H9 (cell line): ENCODE measurements around the gene FOLR2. TPM values are rescaled to one million over a fixed set of nuclear protein-coding genes. Genes with fewer than 3 reads are reported as not detected.

Source experiments
- DNase-seq: peaks from one replicate; pipeline ENCODE4 v3.0.0-alpha.2; 2017
- H2AFZ ChIP-seq: one replicate; pipeline ENCODE4 v1.6.1; 2013; ENCODE audit warnings: mild to moderate bottlenecking, low read length, control low read depth, moderate library complexity
- H2AK5ac ChIP-seq: 2 replicates; pipeline ENCODE4 v1.6.1; 2013; ENCODE audit warnings: low read length, control low read depth, mixed read lengths; ENCODE audit not compliant: insufficient read length
- H2BK120ac ChIP-seq: one replicate; pipeline ENCODE4 v1.6.1; 2013; ENCODE audit warnings: low read depth, mild to moderate bottlenecking, low read length, control low read depth, inconsistent platforms; ENCODE audit not compliant: poor library complexity, severe bottlenecking
- H2BK12ac ChIP-seq: 2 replicates; pipeline ENCODE4 v1.6.1; 2013; ENCODE audit warnings: low read length, control low read depth, mixed read lengths, low read depth; ENCODE audit not compliant: insufficient read length
- H2BK15ac ChIP-seq: 2 replicates; pipeline ENCODE4 v1.6.1; 2013; ENCODE audit warnings: low read depth, low read length, control low read depth
- H2BK20ac ChIP-seq: one replicate; pipeline ENCODE4 v1.6.1; 2013; ENCODE audit warnings: low read depth, mild to moderate bottlenecking, low read length, control low read depth, inconsistent platforms; ENCODE audit not compliant: poor library complexity, severe bottlenecking
- H2BK5ac ChIP-seq: 2 replicates; pipeline ENCODE4 v1.6.1; 2013; ENCODE audit warnings: low read length, control low read depth, mixed read lengths; ENCODE audit not compliant: insufficient read length
- H3K14ac ChIP-seq: 2 replicates; pipeline ENCODE4 v1.6.1; 2013; ENCODE audit warnings: low read length, control low read depth; ENCODE audit not compliant: insufficient read depth
- H3K18ac ChIP-seq: 2 replicates; pipeline ENCODE4 v1.6.1; 2013; ENCODE audit warnings: low read depth, mild to moderate bottlenecking, mixed read lengths, low read length, control low read depth; ENCODE audit not compliant: insufficient read length
- H3K23ac ChIP-seq: 2 replicates; pipeline ENCODE4 v1.6.1; 2013; ENCODE audit warnings: low read length, control low read depth, mixed read lengths, low read depth; ENCODE audit not compliant: insufficient read length
- H3K23me2 ChIP-seq: 2 replicates; pipeline ENCODE4 v1.6.1; 2013; ENCODE audit warnings: low read depth, mild to moderate bottlenecking, mixed read lengths, low read length, control low read depth; ENCODE audit not compliant: insufficient read length, poor library complexity, severe bottlenecking
- H3K27ac ChIP-seq: 2 replicates; pipeline ENCODE4 v1.5.1; 2013; ENCODE audit warnings: low read length, control low read depth, mixed read lengths, low read depth; ENCODE audit not compliant: insufficient read length
- H3K27me3 ChIP-seq: 2 replicates; pipeline ENCODE4 v1.6.1; 2013; ENCODE audit warnings: low read length, control low read depth, inconsistent platforms; ENCODE audit not compliant: insufficient read depth
- H3K4ac ChIP-seq: 2 replicates; pipeline ENCODE4 v1.6.1; 2013; ENCODE audit warnings: low read depth, mild to moderate bottlenecking, control low read depth, inconsistent platforms, low read length, moderate library complexity
- H3K4me1 ChIP-seq: 2 replicates; pipeline ENCODE4 v1.6.1; 2013; ENCODE audit warnings: low read length, control low read depth, inconsistent platforms; ENCODE audit not compliant: insufficient read depth
- H3K4me2 ChIP-seq: 2 replicates; pipeline ENCODE4 v1.6.1; 2013; ENCODE audit warnings: low read length, control low read depth, mixed read lengths; ENCODE audit not compliant: insufficient read length, insufficient read depth
- H3K56ac ChIP-seq: 2 replicates; pipeline ENCODE4 v1.6.1; 2013; ENCODE audit warnings: low read depth, mild to moderate bottlenecking, mixed read lengths, low read length, control low read depth; ENCODE audit not compliant: insufficient read length
- H3K79me1 ChIP-seq: 2 replicates; pipeline ENCODE4 v1.6.1; 2013; ENCODE audit warnings: low read depth, mild to moderate bottlenecking, moderate library complexity, low read length, control low read depth, inconsistent platforms; ENCODE audit not compliant: insufficient read depth, poor library complexity, severe bottlenecking
- H3K79me2 ChIP-seq: 2 replicates; pipeline ENCODE4 v1.6.1; 2013; ENCODE audit warnings: low read length, control low read depth, inconsistent platforms; ENCODE audit not compliant: insufficient read depth
- H3K9ac ChIP-seq: 2 replicates; pipeline ENCODE4 v1.6.1; 2013; ENCODE audit warnings: low read length, control low read depth, mixed read lengths; ENCODE audit not compliant: insufficient read length; ENCODE audit errors: extremely low read depth
- H3K9me3 ChIP-seq: one replicate; pipeline ENCODE4 v1.6.1; 2013; ENCODE audit warnings: low read depth, low read length, inconsistent platforms; ENCODE audit not compliant: control insufficient read depth
- H3T11ph ChIP-seq: one replicate; pipeline ENCODE4 v1.6.1; 2013; ENCODE audit warnings: mild to moderate bottlenecking, low read length, control low read depth, inconsistent platforms
- H4K20me1 ChIP-seq: one replicate; pipeline ENCODE4 v1.6.1; 2013; ENCODE audit not compliant: control insufficient read depth, insufficient read length, insufficient read depth
- H4K5ac ChIP-seq: 2 replicates; pipeline ENCODE4 v1.6.1; 2013; ENCODE audit warnings: low read depth, mild to moderate bottlenecking, mixed read lengths, low read length, control low read depth; ENCODE audit not compliant: insufficient read length
- H4K8ac ChIP-seq: replicated peaks from 2 replicates; pipeline ENCODE4 v1.6.1; 2013; ENCODE audit warnings: low read length, control low read depth, mixed read lengths, low read depth; ENCODE audit not compliant: insufficient read length
- H4K91ac ChIP-seq: 2 replicates; pipeline ENCODE4 v1.6.1; 2013; ENCODE audit warnings: low read depth, mild to moderate bottlenecking, moderate library complexity, mixed read lengths, low read length, control low read depth; ENCODE audit not compliant: insufficient read length
- H3K27ac Mint-ChIP-seq, 3 experiments: 2 replicates in 2 of 3; 3 replicates in 1 of 3; pipeline ENCODE4 v1.8.0; 2020 to 2021; ENCODE audit warnings: mixed read lengths in 3 of 3, mild to moderate bottlenecking in 1 of 3, moderate library complexity in 1 of 3
- H3K27me3 Mint-ChIP-seq: 2 replicates; pipeline ENCODE4 v1.8.0; 2021; ENCODE audit warnings: low read depth, mild to moderate bottlenecking, moderate library complexity, mixed read lengths
- H3K36me3 Mint-ChIP-seq, 3 experiments: 2 replicates in 2 of 3; 3 replicates in 1 of 3; pipeline ENCODE4 v1.8.0; 2020 to 2021; ENCODE audit warnings: low read depth in 3 of 3, mixed read lengths in 3 of 3; ENCODE audit not compliant: insufficient read depth in 1 of 3
- H3K4me1 Mint-ChIP-seq, 2 experiments: 2 replicates each; pipeline ENCODE4 v1.8.0; 2020; ENCODE audit warnings: mixed read lengths in 2 of 2
- H3K4me3 Mint-ChIP-seq, 2 experiments: 2 replicates in 1 of 2; 3 replicates in 1 of 2; pipeline ENCODE4 v1.8.0; 2020 to 2021; ENCODE audit warnings: mild to moderate bottlenecking in 2 of 2, mixed read lengths in 2 of 2, moderate library complexity in 1 of 2
- H3K9me3 Mint-ChIP-seq, 2 experiments: 2 replicates in 1 of 2; 3 replicates in 1 of 2; pipeline ENCODE4 v1.8.0; 2020; ENCODE audit warnings: mild to moderate bottlenecking in 2 of 2, mixed read lengths in 2 of 2, moderate library complexity in 1 of 2
- WGBS: extraction: QIAGEN DNeasy Blood & Tissue Kit; methylation state at CpG from one replicate; pipeline ENCODE4 v1.1.7; 2013; ENCODE audit warnings: missing lambda C conversion rate, low lambda C conversion rate, mixed read lengths; ENCODE audit not compliant: insufficient read length; ENCODE audit errors: extremely low coverage; 5-methylcytosine and 5-hydroxymethylcytosine counted together
- total RNA-seq: library from RNA; stranded (reverse); gene quantifications from 2 replicates; pipeline ENCODE4 v1.2.1, GENCODE V29; 2021
- TF ChIP-seq, protein P1 (sequence below): fragments of 200-600 bp; sonication (generic); conservative IDR thresholded peaks from 3 replicates; pipeline ENCODE4 v1.8.0; 2021; ENCODE audit warnings: antibody characterized with exemption, mild to moderate bottlenecking

Gene FOLR2
- total RNA-seq, 1 experiment from 2014 or later = not detected

DNA sequence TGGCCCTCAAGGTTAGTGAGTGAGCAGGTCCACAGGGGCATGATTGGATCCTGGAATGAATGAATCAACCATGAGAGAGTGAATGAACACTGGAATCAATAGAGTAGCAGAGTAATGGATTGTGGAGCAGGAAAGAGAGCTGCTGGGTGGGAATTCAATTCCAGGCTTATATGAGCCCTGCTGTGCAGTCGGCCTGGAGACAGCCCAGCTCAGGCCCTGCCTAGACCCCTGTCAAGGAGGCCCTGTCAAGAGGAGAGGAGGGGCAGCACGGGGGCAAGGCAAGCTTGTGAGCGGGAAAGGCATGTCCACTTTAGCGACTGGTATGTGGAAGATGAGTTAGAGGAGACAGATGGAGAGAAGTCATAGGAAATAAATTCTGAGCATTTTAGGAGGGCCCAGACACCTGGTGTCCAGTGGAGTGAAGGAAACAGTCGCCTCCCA, 25.9 kb upstream of the FOLR2 start:
- H3K23me2 ChIP-seq = no peaks in the 10 kb centered on the region
- no peak overlapping the region for H2BK15ac ChIP-seq
- no peaks in the 10 kb centered on the region for H3K27me3 ChIP-seq
- DNase-seq = no peak
- Mint-ChIP-seq H3K27ac (no peak overlapping the region), H3K9me3 (no peaks in the 10 kb centered on the region), H3K4me3 (no peak overlapping the region), H3K27me3 (peaks cover 2% of the 10 kb centered on the region; the same call in 1 of the 2 replicates), H3K4me1 (peaks cover 19 to 25% of the 10 kb centered on the region in 2 experiments), H3K36me3 (no peaks in the 10 kb centered on the region)
- no peak overlapping the region for H4K91ac ChIP-seq
- H3K9me3 ChIP-seq = no peaks in the 10 kb centered on the region
- H4K8ac ChIP-seq = no peak overlapping the region
- no peak overlapping the region for H3T11ph ChIP-seq
- H2BK5ac ChIP-seq = no peak overlapping the region
- H3K4me2 ChIP-seq = no peak overlapping the region
- no CpG with 5 or more reads among the region's 5 CpGs for WGBS
- no peak overlapping the region for H2BK20ac ChIP-seq
- H3K4ac ChIP-seq = no peak overlapping the region
- no peak overlapping the region for H3K56ac ChIP-seq
- H3K9ac ChIP-seq = no peak overlapping the region
- H2AK5ac ChIP-seq = no peak overlapping the region
- H4K5ac ChIP-seq = no peak overlapping the region
- H4K20me1 ChIP-seq = no peaks in the 10 kb centered on the region
- no peak overlapping the region for H3K18ac ChIP-seq
- TF ChIP-seq, protein P1, sequence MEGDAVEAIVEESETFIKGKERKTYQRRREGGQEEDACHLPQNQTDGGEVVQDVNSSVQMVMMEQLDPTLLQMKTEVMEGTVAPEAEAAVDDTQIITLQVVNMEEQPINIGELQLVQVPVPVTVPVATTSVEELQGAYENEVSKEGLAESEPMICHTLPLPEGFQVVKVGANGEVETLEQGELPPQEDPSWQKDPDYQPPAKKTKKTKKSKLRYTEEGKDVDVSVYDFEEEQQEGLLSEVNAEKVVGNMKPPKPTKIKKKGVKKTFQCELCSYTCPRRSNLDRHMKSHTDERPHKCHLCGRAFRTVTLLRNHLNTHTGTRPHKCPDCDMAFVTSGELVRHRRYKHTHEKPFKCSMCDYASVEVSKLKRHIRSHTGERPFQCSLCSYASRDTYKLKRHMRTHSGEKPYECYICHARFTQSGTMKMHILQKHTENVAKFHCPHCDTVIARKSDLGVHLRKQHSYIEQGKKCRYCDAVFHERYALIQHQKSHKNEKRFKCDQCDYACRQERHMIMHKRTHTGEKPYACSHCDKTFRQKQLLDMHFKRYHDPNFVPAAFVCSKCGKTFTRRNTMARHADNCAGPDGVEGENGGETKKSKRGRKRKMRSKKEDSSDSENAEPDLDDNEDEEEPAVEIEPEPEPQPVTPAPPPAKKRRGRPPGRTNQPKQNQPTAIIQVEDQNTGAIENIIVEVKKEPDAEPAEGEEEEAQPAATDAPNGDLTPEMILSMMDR = no peak
- no peak overlapping the region for H3K23ac ChIP-seq
- H3K14ac ChIP-seq = no peak overlapping the region
- no peaks in the 10 kb centered on the region for H3K79me1 ChIP-seq
- H3K4me1 ChIP-seq = no peaks in the 10 kb centered on the region
- H3K27ac ChIP-seq = no peak overlapping the region
- H2BK12ac ChIP-seq = no peak overlapping the region
- no peak overlapping the region for H2AFZ ChIP-seq
- no peaks in the 10 kb centered on the region for H3K79me2 ChIP-seq
- no peak overlapping the region for H2BK120ac ChIP-seq
